Immature natural killer cell (primary cell): Measurements from ENCODE around the gene ZBTB7C. TPM values are rescaled to one million over a fixed set of nuclear protein-coding genes. Genes with fewer than 3 reads are reported as not detected.

ENCODE experiments used
- DNase-seq, 3 donors: peaks; one replicate each; pipeline ENCODE4 v3.0.0; 2022; ENCODE audit warnings: mixed read lengths in 1 of 3
- H3K27ac Mint-ChIP-seq, 6 donors: one replicate each; pipeline ENCODE4 v1.8.0; 2020; ENCODE audit warnings: mixed read lengths in 6 of 6, mild to moderate bottlenecking in 5 of 6, inconsistent platforms in 4 of 6, moderate library complexity in 3 of 6
- H3K27me3 Mint-ChIP-seq, 3 donors: one replicate each; pipeline ENCODE4 v1.8.0; 2020 to 2021; ENCODE audit warnings: low read depth in 3 of 3, mild to moderate bottlenecking in 3 of 3, mixed read lengths in 3 of 3, moderate library complexity in 3 of 3, inconsistent platforms in 1 of 3
- H3K36me3 Mint-ChIP-seq, 3 donors: one replicate each; pipeline ENCODE4 v1.8.0; 2020; ENCODE audit warnings: mixed read lengths in 3 of 3, inconsistent platforms in 2 of 3, mild to moderate bottlenecking in 2 of 3
- H3K4me1 Mint-ChIP-seq, 2 donors: one replicate each; pipeline ENCODE4 v1.8.0; 2020; ENCODE audit warnings: inconsistent platforms in 2 of 2, mild to moderate bottlenecking in 2 of 2, mixed read lengths in 2 of 2, moderate library complexity in 1 of 2
- H3K4me3 Mint-ChIP-seq, 5 donors: one replicate each; pipeline ENCODE4 v1.8.0; 2020; ENCODE audit warnings: mild to moderate bottlenecking in 5 of 5, mixed read lengths in 5 of 5, inconsistent platforms in 3 of 5, moderate library complexity in 3 of 5
- H3K9me3 Mint-ChIP-seq, 6 donors: one replicate each; pipeline ENCODE4 v1.8.0; 2020; ENCODE audit warnings: mild to moderate bottlenecking in 6 of 6, mixed read lengths in 6 of 6, inconsistent platforms in 4 of 6, moderate library complexity in 3 of 6
- polyA plus RNA-seq, 3 donors: library from polyadenylated mRNA; unstranded; fragments of 300-500 nt; fragmentation: Illumina TruSeq; gene quantifications; one replicate each; pipeline ENCODE4 v1.2.3, GENCODE V29; 2021

ZBTB7C gene
- polyA plus RNA-seq, 3 donors from 2014 or later = not detected

- H3K4me3 Mint-ChIP-seq = no peak overlapping the region
- peaks cover 0 to 2% (median 0%) of the 10 kb centered on the region in 3 donors for H3K36me3 Mint-ChIP-seq
- H3K27ac Mint-ChIP-seq = no peak overlapping the region
- peaks cover 3 to 11% (median 5%) of the 10 kb centered on the region in 3 donors for H3K27me3 Mint-ChIP-seq
- no peaks in the 10 kb centered on the region for H3K4me1 Mint-ChIP-seq
- no peaks in the 10 kb centered on the region for H3K9me3 Mint-ChIP-seq
- DNase-seq = no peak
These were observed 359.4 kb downstream of the ZBTB7C start for GRCh38 chr18:48049757-48050156.

- H3K4me3 Mint-ChIP-seq = no peak overlapping the region
- peaks cover 0 to 2% (median 0%) of the 10 kb centered on the region in 6 donors for H3K9me3 Mint-ChIP-seq
- peaks cover 0 to 2% (median 0%) of the 10 kb centered on the region in 3 donors for H3K36me3 Mint-ChIP-seq
- H3K27me3 Mint-ChIP-seq = peaks cover 0 to 8% (median 3%) of the 10 kb centered on the region in 3 donors
- no peak overlapping the region for H3K27ac Mint-ChIP-seq
- H3K4me1 Mint-ChIP-seq = no peaks in the 10 kb centered on the region
- no peak for DNase-seq
These were observed 360.9 kb downstream of the ZBTB7C start for GRCh38 chr18:48048251-48048650.

GRCh38 chr18:48046843-48047242 is 362.3 kb downstream of the ZBTB7C start:
- Mint-ChIP-seq H3K4me3 (no peak overlapping the region), H3K4me1 (no peaks in the 10 kb centered on the region), H3K9me3 (peaks cover 0 to 2% (median 0%) of the 10 kb centered on the region in 6 donors), H3K36me3 (peaks cover 0 to 2% (median 0%) of the 10 kb centered on the region in 3 donors), H3K27me3 (peaks cover 0 to 8% (median 3%) of the 10 kb centered on the region in 3 donors), H3K27ac (no peak overlapping the region)
- DNase-seq = no peak

GRCh38 chr18:48045744-48046143 is 363.4 kb downstream of the ZBTB7C start:
- H3K9me3 Mint-ChIP-seq = peaks cover 0 to 2% (median 0%) of the 10 kb centered on the region in 6 donors
- no peaks in the 10 kb centered on the region for H3K4me1 Mint-ChIP-seq
- peaks cover 0 to 2% (median 0%) of the 10 kb centered on the region in 3 donors for H3K36me3 Mint-ChIP-seq
- H3K4me3 Mint-ChIP-seq = no peak overlapping the region
- peaks cover 0 to 4% (median 3%) of the 10 kb centered on the region in 3 donors for H3K27me3 Mint-ChIP-seq
- DNase-seq = no peak
- no peak overlapping the region for H3K27ac Mint-ChIP-seq

DNA sequence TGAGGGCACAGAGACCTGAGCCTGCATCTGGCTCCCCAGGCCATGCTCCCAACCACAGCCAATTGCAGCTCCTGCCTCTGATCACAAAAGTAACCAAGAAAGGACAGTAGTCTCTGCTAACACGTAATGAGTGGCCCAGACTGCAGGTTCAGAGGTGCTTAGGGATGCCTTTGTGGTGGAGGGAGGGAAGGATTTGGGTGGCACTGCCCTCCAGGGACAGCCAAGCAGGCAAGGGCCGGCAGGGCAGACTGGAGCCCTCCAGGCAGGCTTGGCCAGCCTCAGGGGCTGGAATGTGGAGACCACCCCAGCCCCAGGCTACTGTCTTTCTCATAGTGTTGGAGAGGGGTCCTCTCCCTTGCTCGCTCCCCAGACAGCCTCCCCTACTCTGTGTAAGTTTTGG is 364.2 kb downstream of the ZBTB7C start:
- Mint-ChIP-seq H3K9me3 (peaks cover 0 to 2% (median 0%) of the 10 kb centered on the region in 6 donors), H3K27ac (no peak overlapping the region), H3K36me3 (peaks cover 0 to 2% (median 0%) of the 10 kb centered on the region in 3 donors), H3K4me3 (no peak overlapping the region), H3K27me3 (peaks cover 0 to 4% (median 3%) of the 10 kb centered on the region in 3 donors), H3K4me1 (no peaks in the 10 kb centered on the region)
- DNase-seq = no peak

- H3K4me3 Mint-ChIP-seq = no peak overlapping the region
- no peak overlapping the region for H3K27ac Mint-ChIP-seq
- H3K27me3 Mint-ChIP-seq = peaks cover 0 to 3% (median 2%) of the 10 kb centered on the region in 3 donors
- no peaks in the 10 kb centered on the region for H3K4me1 Mint-ChIP-seq
- peaks cover 0 to 2% (median 0%) of the 10 kb centered on the region in 6 donors for H3K9me3 Mint-ChIP-seq
- no peak for DNase-seq
- peaks cover 0 to 2% (median 0%) of the 10 kb centered on the region in 3 donors for H3K36me3 Mint-ChIP-seq
These were observed 366.0 kb downstream of the ZBTB7C start for GRCh38 chr18:48043166-48043565.

- H3K4me3 Mint-ChIP-seq = no peak overlapping the region
- no peaks in the 10 kb centered on the region for H3K4me1 Mint-ChIP-seq
- no peak for DNase-seq
- peaks cover 0 to 2% (median 0%) of the 10 kb centered on the region in 6 donors for H3K9me3 Mint-ChIP-seq
- no peak overlapping the region for H3K27ac Mint-ChIP-seq
- H3K36me3 Mint-ChIP-seq = peaks cover 0 to 2% (median 0%) of the 10 kb centered on the region in 3 donors
- peaks cover 0 to 3% (median 0%) of the 10 kb centered on the region in 3 donors for H3K27me3 Mint-ChIP-seq
These were observed 366.8 kb downstream of the ZBTB7C start for GRCh38 chr18:48042431-48042830.

- H3K4me1 Mint-ChIP-seq = no peaks in the 10 kb centered on the region
- no peak overlapping the region for H3K4me3 Mint-ChIP-seq
These were observed 368.6 kb downstream of the ZBTB7C start for GRCh38 chr18:48040457-48041110.

GRCh38 chr18:48039769-48040215 is 369.4 kb downstream of the ZBTB7C start:
- no peak for DNase-seq
- H3K9me3 Mint-ChIP-seq = peaks cover 0 to 2% (median 0%) of the 10 kb centered on the region in 6 donors
- H3K4me1 Mint-ChIP-seq = no peaks in the 10 kb centered on the region
- H3K27me3 Mint-ChIP-seq = no peaks in the 10 kb centered on the region
- no peaks in the 10 kb centered on the region for H3K36me3 Mint-ChIP-seq
- H3K4me3 Mint-ChIP-seq = no peak overlapping the region
- no peak overlapping the region for H3K27ac Mint-ChIP-seq

More at GRCh38 chr18:48040457-48041110, 368.6 kb downstream of the ZBTB7C start:
- Mint-ChIP-seq H3K27ac (no peak overlapping the region), H3K36me3 (no peaks in the 10 kb centered on the region), H3K9me3 (peaks cover 0 to 2% (median 0%) of the 10 kb centered on the region in 6 donors), H3K27me3 (no peaks in the 10 kb centered on the region)
- no peak for DNase-seq

GRCh38 chr18:48038636-48039035 is 370.5 kb downstream of the ZBTB7C start:
- Mint-ChIP-seq H3K27me3 (peaks cover 0 to 3% (median 0%) of the 10 kb centered on the region in 3 donors), H3K36me3 (no peaks in the 10 kb centered on the region), H3K9me3 (peaks cover 0 to 2% (median 0%) of the 10 kb centered on the region in 6 donors), H3K4me1 (no peaks in the 10 kb centered on the region), H3K4me3 (no peak overlapping the region), H3K27ac (no peak overlapping the region)
- no peak for DNase-seq

- Mint-ChIP-seq H3K9me3 (no peaks in the 10 kb centered on the region), H3K36me3 (no peaks in the 10 kb centered on the region), H3K27ac (no peak overlapping the region), H3K4me3 (no peak overlapping the region), H3K27me3 (peaks cover 0 to 3% (median 3%) of the 10 kb centered on the region in 3 donors), H3K4me1 (no peaks in the 10 kb centered on the region)
- no peak for DNase-seq
These were observed 371.5 kb downstream of the ZBTB7C start for GRCh38 chr18:48037481-48038271.

GRCh38 chr18:48036641-48037421 is 372.4 kb downstream of the ZBTB7C start:
- H3K27me3 Mint-ChIP-seq = peaks cover 0 to 3% (median 3%) of the 10 kb centered on the region in 3 donors
- no peaks in the 10 kb centered on the region for H3K36me3 Mint-ChIP-seq
- H3K4me3 Mint-ChIP-seq = no peak overlapping the region
- no peaks in the 10 kb centered on the region for H3K4me1 Mint-ChIP-seq
- no peak overlapping the region for H3K27ac Mint-ChIP-seq
- no peaks in the 10 kb centered on the region for H3K9me3 Mint-ChIP-seq
- DNase-seq = no peak

GRCh38 chr18:48036226-48036625 is 373.0 kb downstream of the ZBTB7C start:
- Mint-ChIP-seq H3K27ac (no peak overlapping the region), H3K36me3 (no peaks in the 10 kb centered on the region), H3K4me3 (no peak overlapping the region), H3K9me3 (no peaks in the 10 kb centered on the region), H3K27me3 (peaks cover 0 to 3% (median 3%) of the 10 kb centered on the region in 3 donors), H3K4me1 (no peaks in the 10 kb centered on the region)
- DNase-seq = no peak
